Lower lobe of right lung (tissue), 2 donors: Measurements from ENCODE around the gene CCDC179. TPM values are rescaled to one million over a fixed set of nuclear protein-coding genes. Genes with fewer than 3 reads are reported as not detected.

Source experiments
- ATAC-seq, 2 donors: fragments of 200-7000 bp; cut with Tn5 transposase; one replicate each; pipeline ENCODE4 v1.9.1; 2020 to 2022; ENCODE audit warnings: mild to moderate bottlenecking in 2 of 2, moderate library complexity in 2 of 2
- DNase-seq: peaks from one replicate; pipeline ENCODE4 v3.0.0-alpha.2; 2020
- H3K27ac ChIP-seq: fragments of 200-600 bp; one replicate; pipeline ENCODE4 v1.8.0; 2022
- H3K27me3 ChIP-seq: fragments of 200-600 bp; one replicate; pipeline ENCODE4 v1.8.0; 2022; ENCODE audit warnings: low read depth
- H3K36me3 ChIP-seq: fragments of 200-600 bp; one replicate; pipeline ENCODE4 v1.8.0; 2022; ENCODE audit warnings: mild to moderate bottlenecking
- H3K4me1 ChIP-seq: fragments of 200-600 bp; one replicate; pipeline ENCODE4 v1.8.0; 2022
- H3K4me3 ChIP-seq: fragments of 200-600 bp; one replicate; pipeline ENCODE4 v1.8.0; 2022; ENCODE audit warnings: mild to moderate bottlenecking
- H3K9me3 ChIP-seq: fragments of 200-600 bp; one replicate; pipeline ENCODE4 v1.8.0; 2022
- CTCF ChIP-seq: fragments of 200-600 bp; IDR thresholded peaks from one replicate; pipeline ENCODE4 v1.8.0; 2022; ENCODE audit warnings: antibody characterized with exemption, mild to moderate bottlenecking
- intact Hi-C: fragments of 100-400 bp; cut with DNase I; formaldehyde crosslinking; loops from one replicate; pipeline ENCODE4 v1.11.0; 2022
- long read RNA-seq: library from polyadenylated mRNA; unstranded; transcript quantifications from one replicate; pipeline ENCODE4 v2.0.0, GENCODE V29; 2021
- total RNA-seq: library from RNA; stranded (reverse); fragmentation: NEBNext Ultra II Directional; extraction: Animal tissue kit (Norgen Biotek cat#: 25700); gene quantifications from one replicate; pipeline ENCODE4 v1.2.1, GENCODE V29; 2021
- donor health status: DM: no; HTN: yes; CAD: no; lungs with severe emphysema.

CCDC179 gene
- total RNA-seq, result not detected
- long read RNA-seq, result 0 reads

- no peak within 1 kb of the TSS for H3K4me3 ChIP-seq
- TF ChIP-seq CTCF, result no peak
- DNase-seq (no peak), ATAC-seq (peak in 1 of 2 donors; percentile 34)
- no peaks in the 10 kb centered on the region for H3K36me3 ChIP-seq
- H3K27me3 ChIP-seq, result no peaks in the 10 kb centered on the region
- H3K4me1 ChIP-seq, result no peaks in the 10 kb centered on the region
- H3K27ac ChIP-seq, result no peak within 1 kb of the TSS
- intact Hi-C loops, result no loop called here
- H3K9me3 ChIP-seq, result no peaks in the 10 kb centered on the region
These were observed at the start of gene CCDC179 for GRCh38 chr11:22860241-22860640. Gene CCDC179, minus strand, starts transcription at chr11:22860474. Its CDS starts 53 bp downstream, at chr11:22860421.

GRCh38 chr11:22903782-22904181 is 43.5 kb upstream of the CCDC179 start:
- Histone ChIP-seq H3K27ac (no peak overlapping the region), H3K4me3 (no peak overlapping the region), H3K27me3 (no peaks in the 10 kb centered on the region), H3K9me3 (no peaks in the 10 kb centered on the region), H3K36me3 (no peaks in the 10 kb centered on the region), H3K4me1 (no peaks in the 10 kb centered on the region)
- ATAC-seq (no peak), DNase-seq (no peak)
- TF ChIP-seq CTCF, result no peak
- intact Hi-C loops, result no loop called here

DNA sequence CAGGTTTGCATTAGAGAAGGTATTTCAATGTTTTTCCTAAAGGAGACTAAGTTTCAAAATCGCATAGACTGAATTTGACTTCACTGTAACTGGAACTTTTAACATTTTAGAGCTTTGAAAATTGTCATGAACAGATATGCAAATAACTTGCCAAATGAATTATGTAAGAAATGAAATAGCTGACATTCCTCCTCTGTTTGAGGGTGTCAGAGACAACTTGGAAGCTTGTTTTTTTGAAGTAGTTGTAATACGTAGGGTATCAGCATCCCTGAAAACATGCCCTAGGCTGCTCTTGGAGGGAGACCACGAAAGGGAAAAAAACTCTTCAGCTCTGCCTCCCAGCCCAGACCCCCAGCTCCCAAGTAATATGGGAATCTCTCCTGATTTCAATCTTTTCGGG is 41.3 kb upstream of the CCDC179 start:
- Histone ChIP-seq H3K27ac (no peak overlapping the region), H3K27me3 (no peaks in the 10 kb centered on the region), H3K36me3 (no peaks in the 10 kb centered on the region), H3K4me1 (no peaks in the 10 kb centered on the region), H3K4me3 (no peak overlapping the region), H3K9me3 (no peaks in the 10 kb centered on the region)
- DNase-seq, result no peak
- no peak for ATAC-seq
- intact Hi-C loops, result no loop called here
- no peak for TF ChIP-seq CTCF

GRCh38 chr11:22900764-22901486 is 40.7 kb upstream of the CCDC179 start:
- no peak overlapping the region for H3K27ac ChIP-seq

DNA sequence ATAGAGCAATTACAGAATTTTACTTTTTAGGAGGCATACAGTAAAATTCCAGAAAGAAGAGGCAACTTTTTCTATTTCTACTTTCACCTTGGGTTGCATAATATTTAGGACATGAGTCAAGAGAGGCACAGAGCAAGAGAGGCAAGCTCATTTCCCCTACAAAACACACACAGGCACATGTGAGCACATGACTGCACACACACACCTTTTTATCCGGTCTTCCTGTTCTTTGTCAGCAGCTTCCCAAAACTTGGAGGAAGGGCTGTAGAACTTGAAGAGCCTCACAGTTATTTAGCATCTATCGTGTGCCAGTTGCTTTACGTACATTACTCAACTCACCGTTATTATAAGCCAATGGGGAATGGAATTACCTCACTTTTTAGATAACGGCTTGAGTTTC is 37.8 kb upstream of the CCDC179 start:
- no peaks in the 10 kb centered on the region for H3K4me1 ChIP-seq
- no peak overlapping the region for H3K27ac ChIP-seq
- H3K36me3 ChIP-seq, result no peaks in the 10 kb centered on the region
- H3K27me3 ChIP-seq, result no peaks in the 10 kb centered on the region
- no peak for ATAC-seq
- no peaks in the 10 kb centered on the region for H3K9me3 ChIP-seq
- TF ChIP-seq CTCF, result no peak
- DNase-seq, result no peak
- no peak overlapping the region for H3K4me3 ChIP-seq
- intact Hi-C loops, result no loop called here

More at GRCh38 chr11:22900764-22901486, 40.7 kb upstream of the CCDC179 start:
- no peaks in the 10 kb centered on the region for H3K9me3 ChIP-seq
- no peak for ATAC-seq
- no peaks in the 10 kb centered on the region for H3K4me1 ChIP-seq
- H3K36me3 ChIP-seq, result no peaks in the 10 kb centered on the region
- H3K4me3 ChIP-seq, result no peak overlapping the region
- no peaks in the 10 kb centered on the region for H3K27me3 ChIP-seq
- no peak for TF ChIP-seq CTCF
- intact Hi-C loops, result no loop called here
- no peak for DNase-seq
